KBM-7 (cell line): ENCODE data around the gene S1PR3.
"Not testable (repeated sequence)": the region's sequence is repeated elsewhere in the genome, so short reads cannot be mapped to it uniquely, and the experiment has no call there.

Experiments used
- DNase-seq: peaks from one replicate; pipeline ENCODE4 v3.0.0-alpha.2; 2015
- in situ Hi-C: fragments of 300-500 bp; cut with MboI; formaldehyde crosslinking; loops from 2 replicates; pipeline ENCODE4 v1.14.3; 2020; ENCODE audit warnings: low sequenced_read_pairs, low pct_unique_long_range_greater_than_20kb, mixed read lengths

The S1PR3 gene

GRCh38 chr9:88991066-88992034, at the start of gene S1PR3:
Gene S1PR3 (plus strand): TSS chr9:88991468. CDS start chr9:89001201, 9,733 bp downstream.
- no peak for DNase-seq
- in situ Hi-C loops: loop anchor here (25.0 kb wide), 1 partner anchor 404 kb away; no protein-coding TSS in a partner anchor

- in situ Hi-C loops: not testable (repeated sequence)
Measured at GRCh38 chr9:88941586-88941985, 49.7 kb upstream of the S1PR3 start.

GRCh38 chr9:88942411-88942810, 48.9 kb upstream of the S1PR3 start:
- DNase-seq: no peak
- in situ Hi-C loops: no loop called here

More at GRCh38 chr9:88941586-88941985, 49.7 kb upstream of the S1PR3 start:
- DNase-seq: not testable (repeated sequence)

- in situ Hi-C loops: no loop called here
- DNase-seq: no peak
Measured at GRCh38 chr9:88945636-88946333, 45.5 kb upstream of the S1PR3 start.

- DNase-seq: no peak
- in situ Hi-C loops: no loop called here
Measured at GRCh38 chr9:88947581-88948573, 43.4 kb upstream of the S1PR3 start.

GRCh38 chr9:88949425-88949824, 41.8 kb upstream of the S1PR3 start:
- DNase-seq: no peak
- in situ Hi-C loops: no loop called here

- in situ Hi-C loops: no loop called here
- DNase-seq: no peak
Measured at GRCh38 chr9:88949961-88950340, 41.3 kb upstream of the S1PR3 start.

- in situ Hi-C loops: no loop called here
- no peak for DNase-seq
Measured at GRCh38 chr9:88950341-88951154, 40.7 kb upstream of the S1PR3 start.

GRCh38 chr9:88951155-88951542, 40.1 kb upstream of the S1PR3 start:
- DNase-seq: no peak
- in situ Hi-C loops: no loop called here

GRCh38 chr9:88952086-88952615, 39.1 kb upstream of the S1PR3 start:
- no peak for DNase-seq
- in situ Hi-C loops: no loop called here

GRCh38 chr9:88952976-88953375, 38.3 kb upstream of the S1PR3 start:
- in situ Hi-C loops: no loop called here

GRCh38 chr9:88953381-88954029, 37.8 kb upstream of the S1PR3 start:
- no peak for DNase-seq
- in situ Hi-C loops: no loop called here

More at GRCh38 chr9:88952976-88953375, 38.3 kb upstream of the S1PR3 start:
- no peak for DNase-seq

GRCh38 chr9:88954066-88954465, 37.2 kb upstream of the S1PR3 start:
- in situ Hi-C loops: no loop called here
- no peak for DNase-seq

- DNase-seq: no peak
- in situ Hi-C loops: no loop called here
Measured at GRCh38 chr9:88957526-88957925, 33.7 kb upstream of the S1PR3 start.

GRCh38 chr9:88959727-88960469, 31.4 kb upstream of the S1PR3 start:
- in situ Hi-C loops: no loop called here
- no peak for DNase-seq

- in situ Hi-C loops: no loop called here
- no peak for DNase-seq
Measured at GRCh38 chr9:88960632-88961031, 30.6 kb upstream of the S1PR3 start.

- DNase-seq: no peak
- in situ Hi-C loops: no loop called here
Measured at GRCh38 chr9:88965473-88965872, 25.8 kb upstream of the S1PR3 start.
